ENCODE data around the gene PTH2R.
"Not testable (repeated sequence)": the region's sequence is repeated elsewhere in the genome, so short reads cannot be mapped to it uniquely, and the experiment has no call there.

Gene PTH2R

DNA sequence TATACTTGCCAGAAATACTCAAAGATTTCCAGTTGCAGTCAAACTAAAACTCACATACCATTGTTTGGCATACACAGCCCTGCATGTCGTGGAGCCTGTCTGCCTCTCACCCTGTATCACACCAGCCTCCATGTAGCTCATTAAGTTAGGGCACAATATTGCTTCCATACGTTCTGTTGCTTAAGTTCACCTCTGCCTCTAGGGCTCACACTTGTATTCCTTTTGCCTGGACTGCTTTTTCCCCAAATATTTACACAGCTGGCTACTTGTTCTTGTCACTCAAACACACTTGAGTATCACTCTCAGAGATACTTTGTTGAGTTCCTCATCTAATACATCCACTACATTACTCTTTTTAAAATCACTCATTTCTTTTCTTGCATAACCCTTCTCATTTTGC lies 83.1 kb downstream of the PTH2R start:
- peak; percentile 95 for DNase-seq

DNA sequence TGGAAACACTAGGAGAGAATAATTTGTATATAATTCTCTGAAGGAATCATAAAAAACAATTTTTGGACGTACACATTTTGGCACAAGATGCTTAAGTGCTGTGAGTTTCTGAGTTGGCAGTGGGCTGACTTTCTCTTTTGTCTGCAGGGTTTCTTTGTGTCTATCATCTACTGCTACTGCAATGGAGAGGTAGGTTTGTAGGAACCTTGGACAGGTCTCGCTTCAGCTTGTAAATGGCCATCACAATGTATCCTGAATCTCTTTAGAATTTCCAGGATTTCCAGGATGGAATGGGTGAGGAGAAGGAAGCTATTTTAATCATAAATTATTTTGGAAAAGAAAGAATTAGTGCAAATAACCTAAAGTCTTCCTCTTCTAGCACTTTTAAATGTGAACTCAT lies 83.9 kb downstream of the PTH2R start:
- DNase-seq: peak; percentile 48

DNA sequence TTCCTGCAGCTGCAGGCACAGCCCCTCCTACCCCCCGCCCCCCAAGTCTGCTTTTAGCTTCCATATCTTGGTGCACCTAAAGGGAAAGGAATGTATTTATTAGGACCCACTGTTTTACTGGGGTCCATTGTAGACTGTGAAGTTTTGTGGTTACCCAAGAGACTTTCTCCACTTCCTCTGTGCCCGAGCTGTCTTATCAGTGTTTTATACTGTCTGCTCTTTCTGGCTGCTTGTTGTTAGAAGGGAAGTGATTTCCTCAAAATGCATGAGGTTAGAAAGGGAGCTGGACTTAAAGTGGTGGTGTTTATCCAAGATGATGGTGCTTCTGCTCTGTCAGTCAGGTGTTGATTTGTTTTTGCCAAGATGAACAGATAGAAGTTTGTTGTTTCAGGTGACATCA lies 85.0 kb downstream of the PTH2R start:
- DNase-seq: no peak

DNA sequence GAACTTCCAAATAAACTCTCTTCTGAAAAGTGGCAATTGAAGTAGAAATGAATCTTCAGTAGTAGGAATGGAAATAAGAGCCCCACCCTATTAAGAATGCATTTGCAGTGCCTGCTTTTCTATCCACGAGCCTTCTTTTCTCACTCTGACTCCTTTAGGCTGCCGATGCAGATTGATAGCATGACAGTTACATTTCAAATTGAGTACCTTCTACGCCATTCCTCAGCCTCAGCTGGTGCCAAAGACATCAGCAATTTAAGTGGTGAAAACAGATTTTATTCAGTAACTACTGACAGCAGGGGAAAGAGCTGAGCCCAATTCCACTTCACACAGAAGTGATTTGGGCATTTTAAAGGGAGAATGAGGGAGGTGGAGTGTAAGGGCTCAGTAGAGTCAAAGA lies 85.5 kb downstream of the PTH2R start:
- no peak for DNase-seq

DNA sequence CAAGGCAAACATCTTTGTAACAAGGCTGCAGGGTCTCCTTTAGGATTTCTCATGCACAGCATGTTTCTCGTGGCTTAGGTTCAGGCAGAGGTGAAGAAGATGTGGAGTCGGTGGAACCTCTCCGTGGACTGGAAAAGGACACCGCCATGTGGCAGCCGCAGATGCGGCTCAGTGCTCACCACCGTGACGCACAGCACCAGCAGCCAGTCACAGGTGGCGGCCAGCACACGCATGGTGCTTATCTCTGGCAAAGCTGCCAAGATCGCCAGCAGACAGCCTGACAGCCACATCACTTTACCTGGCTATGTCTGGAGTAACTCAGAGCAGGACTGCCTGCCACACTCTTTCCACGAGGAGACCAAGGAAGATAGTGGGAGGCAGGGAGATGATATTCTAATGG lies 86.6 kb downstream of the PTH2R start:
- no peak for DNase-seq

- no peak for DNase-seq
Observed at GRCh38 chr2:208496129-208496528, 89.5 kb downstream of the PTH2R start.

DNA sequence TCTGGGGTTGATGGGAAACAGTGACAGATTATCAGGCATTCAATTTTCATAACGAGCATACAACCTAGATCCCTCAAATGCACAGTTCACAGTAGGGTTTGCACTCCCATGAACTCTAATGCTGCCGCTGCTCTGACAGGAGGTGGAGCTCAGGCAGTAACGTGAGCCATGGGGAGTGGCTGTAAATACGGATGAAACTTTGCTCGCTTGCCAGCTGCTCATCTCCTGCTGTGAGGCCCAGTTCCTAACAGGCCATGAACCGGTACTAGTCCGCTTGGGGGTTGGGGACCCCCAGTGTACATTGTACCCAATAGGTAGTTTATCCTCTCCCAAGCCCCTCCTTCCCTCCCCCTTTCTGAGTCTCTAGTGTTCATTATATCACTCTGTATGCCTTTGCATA lies 94.6 kb downstream of the PTH2R start:
- peak; percentile 93 for DNase-seq

GRCh38 chr2:208502288-208502687 lies 95.7 kb downstream of the PTH2R start:
- DNase-seq: no peak

GRCh38 chr2:208505365-208505764 lies 98.8 kb downstream of the PTH2R start:
- not testable (repeated sequence) for DNase-seq

- no peak for DNase-seq
Observed at GRCh38 chr2:208509586-208509985, 103.0 kb downstream of the PTH2R start.

- DNase-seq: no peak
Observed at GRCh38 chr2:208511016-208511415, 104.4 kb downstream of the PTH2R start.

- no peak for DNase-seq
Observed at GRCh38 chr2:208511573-208511972, 105.0 kb downstream of the PTH2R start.

- no peak for DNase-seq
Observed at GRCh38 chr2:208515099-208515498, 108.5 kb downstream of the PTH2R start.

DNA sequence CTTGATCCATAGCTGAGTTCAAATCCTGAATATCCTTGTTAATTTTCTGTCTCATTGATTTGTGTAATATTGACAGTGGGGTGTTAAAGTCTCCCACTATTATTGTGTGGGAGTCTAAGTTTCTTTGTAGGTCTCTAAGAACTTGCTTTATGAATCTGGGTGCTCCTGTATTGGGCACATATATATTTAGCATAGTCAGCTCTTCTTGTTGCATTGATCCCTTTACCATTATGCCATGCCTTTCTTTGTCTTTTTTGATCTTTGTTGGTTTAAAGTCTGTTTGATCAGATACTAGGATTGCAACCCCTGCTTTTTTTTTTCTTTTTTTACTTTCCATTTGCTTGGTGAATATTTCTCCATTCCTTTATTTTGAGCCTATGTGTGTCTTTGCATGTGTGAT lies 116.5 kb downstream of the PTH2R start:
- DNase-seq: not testable (repeated sequence)

DNA sequence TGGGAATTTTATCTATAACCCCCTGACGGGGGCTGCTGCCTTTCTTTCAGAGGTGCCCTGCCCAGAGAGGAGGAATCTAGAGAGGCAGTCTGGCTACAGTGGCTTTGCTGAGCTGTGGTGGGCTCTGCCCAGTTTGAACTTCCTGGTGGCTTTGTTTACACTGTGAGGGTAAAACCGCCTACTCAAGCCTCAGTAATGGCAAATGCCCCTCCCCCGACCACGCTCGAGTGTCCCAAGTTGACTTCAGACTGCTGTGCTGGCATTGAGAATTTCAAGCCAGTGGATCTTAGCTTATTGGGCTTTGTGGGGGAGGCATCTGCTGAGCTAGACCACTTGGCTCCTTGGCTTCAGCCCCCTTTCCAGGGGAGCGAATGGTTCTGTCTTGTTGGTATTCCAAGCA lies 118.6 kb downstream of the PTH2R start:
- DNase-seq: not testable (repeated sequence)

DNA sequence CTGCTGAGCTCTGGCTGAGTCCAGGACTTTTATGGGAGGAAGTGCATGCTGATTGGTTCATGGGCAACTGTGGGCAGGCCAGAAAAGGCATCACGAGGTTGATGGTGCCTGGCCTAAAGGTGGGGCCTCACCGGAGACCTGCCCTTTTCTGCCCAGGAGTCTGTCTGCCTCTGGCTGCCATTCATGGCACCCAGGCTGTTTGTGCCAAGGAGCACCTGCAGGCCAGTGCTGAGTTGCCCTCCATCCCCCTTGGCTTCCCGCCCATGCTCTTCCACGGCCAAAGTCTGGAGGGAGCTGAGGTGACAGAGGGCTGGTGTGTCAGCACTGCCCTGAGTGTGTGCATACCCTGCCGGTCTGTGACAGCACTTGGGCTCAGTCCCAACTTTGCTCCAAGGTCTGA lies 123.2 kb downstream of the PTH2R start:
- no peak for DNase-seq

DNA sequence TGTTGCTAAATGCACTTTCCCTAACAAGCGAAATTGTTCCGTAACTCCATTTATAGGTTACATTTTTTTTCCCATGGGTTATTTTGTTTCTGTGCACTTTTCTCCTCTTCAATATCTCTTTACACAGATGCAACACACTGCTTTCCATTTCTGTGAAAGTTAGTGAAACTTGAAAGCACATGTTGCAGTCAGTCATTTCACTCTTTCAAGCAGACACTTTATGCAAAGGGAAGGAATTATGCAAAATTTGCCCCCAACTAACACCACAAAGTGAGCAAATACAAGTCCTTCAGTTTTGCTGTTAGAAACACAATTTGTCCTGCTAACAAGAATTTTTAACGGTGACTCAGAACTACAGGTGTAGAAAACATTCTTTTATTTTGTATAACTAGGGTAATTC lies 124.8 kb downstream of the PTH2R start:
- DNase-seq: no peak

DNA sequence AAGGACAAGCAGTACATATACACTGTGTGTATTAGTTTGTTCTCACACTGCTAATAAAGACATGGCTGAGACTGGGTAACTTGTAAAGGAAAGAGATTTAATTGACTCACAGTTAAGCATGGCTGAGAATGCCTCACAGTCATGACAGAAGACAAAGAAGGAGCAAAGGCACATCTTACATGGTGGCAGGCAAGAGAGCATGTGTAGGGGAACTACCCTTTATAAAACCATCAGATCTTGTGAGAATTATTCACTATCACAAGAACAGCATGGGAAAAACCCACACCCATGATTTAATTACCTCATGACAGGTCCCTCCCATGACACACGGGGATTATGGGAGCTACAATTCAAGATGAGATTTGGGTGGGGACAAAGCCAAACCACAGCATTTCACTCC lies 129.0 kb downstream of the PTH2R start:
- DNase-seq: not testable (repeated sequence)

DNA sequence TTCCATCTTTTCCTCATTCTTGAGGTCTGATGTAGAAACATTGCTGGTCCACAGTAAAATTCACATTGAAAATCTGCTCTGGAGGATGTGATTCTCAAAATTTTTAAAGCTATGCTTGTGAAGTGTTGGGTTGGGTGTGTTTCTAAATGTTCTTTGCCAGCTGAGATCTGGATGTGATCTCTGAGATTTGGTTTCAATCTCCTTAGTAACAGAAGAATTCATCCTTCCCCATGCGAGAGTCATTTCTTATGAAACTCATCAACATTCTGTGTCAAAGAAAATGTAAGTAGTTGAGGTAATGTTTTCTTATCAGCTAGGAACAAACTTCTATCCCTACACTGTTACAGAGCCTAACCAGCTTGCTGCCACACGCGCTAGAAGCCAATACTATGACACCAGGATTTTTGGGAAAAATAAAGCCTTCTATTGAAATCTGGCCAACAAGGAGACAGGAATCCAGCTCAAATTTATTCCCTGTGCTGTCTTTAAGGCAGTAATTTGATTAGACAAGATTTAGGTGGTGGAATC lies 134.9 kb downstream of the PTH2R start:
- DNase-seq: no peak

DNA sequence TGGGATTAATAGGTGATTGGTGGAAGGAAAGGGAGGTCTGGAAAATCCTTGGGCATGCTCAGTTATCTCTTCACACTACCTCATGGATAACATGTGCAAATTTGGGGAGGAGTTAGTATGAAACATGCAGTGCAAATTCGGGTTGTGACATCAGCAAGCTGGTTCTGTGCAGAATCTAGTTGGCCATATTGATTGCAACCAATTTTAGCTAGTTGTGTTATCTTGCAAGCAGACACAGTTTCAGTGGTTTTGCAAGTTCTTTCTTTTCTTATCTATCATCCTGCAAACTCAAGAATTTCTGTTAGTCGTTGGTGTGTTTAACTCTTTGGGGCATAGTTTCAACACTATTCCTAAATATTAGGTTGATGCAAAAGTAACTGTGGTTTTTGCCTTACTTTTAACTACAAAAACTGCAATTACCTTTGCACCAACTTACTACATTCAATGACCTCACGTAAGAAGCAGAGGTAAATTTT lies 135.4 kb downstream of the PTH2R start:
- no peak for DNase-seq

- no peak for DNase-seq
Observed at GRCh38 chr2:208542465-208543041, 136.0 kb downstream of the PTH2R start.

Measured in NCI-H345 (cell line).